IPS DF 6.9 (cell line): ENCODE data around the gene SMIM41.
"Not testable (repeated sequence)": the region's sequence is repeated elsewhere in the genome, so short reads cannot be mapped to it uniquely, and the experiment has no call there.

Experiments
- DNase-seq: peaks from one replicate; pipeline ENCODE4 v3.0.0-alpha.2; 2013; ENCODE audit warnings: low read depth, low spot score
- H3K27ac ChIP-seq: one replicate; pipeline ENCODE4 v1.5.1; 2013; ENCODE audit warnings: low read length, control low read depth
- H3K27me3 ChIP-seq: 2 replicates; pipeline ENCODE4 v1.6.1; 2013; ENCODE audit warnings: mild to moderate bottlenecking, low read length; ENCODE audit not compliant: control insufficient read depth, insufficient read depth
- H3K36me3 ChIP-seq: 2 replicates; pipeline ENCODE4 v1.6.1; 2013; ENCODE audit warnings: low read length; ENCODE audit not compliant: control insufficient read depth, insufficient read depth
- H3K4me1 ChIP-seq: 2 replicates; pipeline ENCODE4 v1.6.1; 2013; ENCODE audit warnings: low read length; ENCODE audit not compliant: control insufficient read depth, insufficient read depth
- H3K4me3 ChIP-seq: 2 replicates; pipeline ENCODE4 v1.5.1; 2013; ENCODE audit warnings: mild to moderate bottlenecking, low read length
- H3K9me3 ChIP-seq: 2 replicates; pipeline ENCODE4 v1.6.1; 2013; ENCODE audit warnings: low read length, inconsistent platforms; ENCODE audit not compliant: control insufficient read depth, insufficient read depth
- WGBS: extraction: QIAGEN DNeasy Blood & Tissue Kit; methylation state at CpG from one replicate; pipeline ENCODE4 v1.1.7; 2013; ENCODE audit warnings: mixed read lengths, missing lambda C conversion rate; ENCODE audit not compliant: insufficient read length, insufficient coverage; 5-methylcytosine and 5-hydroxymethylcytosine counted together

The SMIM41 gene

DNA sequence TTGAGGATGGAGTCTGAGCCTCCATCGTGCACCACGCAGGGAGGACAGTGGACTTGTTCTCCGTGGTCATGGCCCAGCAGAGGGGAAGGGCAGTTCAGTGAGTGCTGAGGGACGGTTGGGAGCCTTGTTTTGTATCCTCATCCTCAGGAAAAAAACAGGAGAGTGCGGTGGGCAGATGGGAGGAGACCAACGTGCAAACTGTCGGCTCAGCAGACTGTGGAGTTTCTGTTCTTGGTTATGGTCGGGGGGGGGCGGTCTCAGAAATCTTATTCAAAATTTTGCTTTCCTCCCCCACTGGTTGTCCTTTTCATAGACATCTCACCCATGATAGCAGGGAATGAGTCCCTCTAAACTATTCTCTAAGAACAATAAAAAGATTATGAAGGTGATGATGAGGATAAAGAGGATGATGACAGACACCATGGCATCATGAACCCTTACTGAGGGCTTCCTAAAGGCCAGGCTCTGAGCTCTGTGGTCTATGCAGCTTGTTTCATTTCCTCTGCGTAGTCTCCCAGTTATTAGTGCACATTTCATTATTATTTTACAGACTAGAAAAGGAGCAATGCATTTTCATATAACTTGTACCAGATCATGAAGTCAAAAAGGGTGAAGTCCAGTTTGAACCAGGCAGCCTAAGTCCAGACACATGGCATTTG, 25.1 kb downstream of the SMIM41 start:
- WGBS, result no CpG with 5 or more reads among the region's 10 CpGs
- not testable (repeated sequence) for H3K4me3 ChIP-seq, H3K27ac ChIP-seq, H3K27me3 ChIP-seq, H3K9me3 ChIP-seq, DNase-seq, H3K36me3 ChIP-seq, H3K4me1 ChIP-seq

- not testable (repeated sequence) for H3K4me1 ChIP-seq
- no CpG with 5 or more reads among the region's 18 CpGs for WGBS
Observed at GRCh38 chr12:52116222-52117125, 37.0 kb downstream of the SMIM41 start.

DNA sequence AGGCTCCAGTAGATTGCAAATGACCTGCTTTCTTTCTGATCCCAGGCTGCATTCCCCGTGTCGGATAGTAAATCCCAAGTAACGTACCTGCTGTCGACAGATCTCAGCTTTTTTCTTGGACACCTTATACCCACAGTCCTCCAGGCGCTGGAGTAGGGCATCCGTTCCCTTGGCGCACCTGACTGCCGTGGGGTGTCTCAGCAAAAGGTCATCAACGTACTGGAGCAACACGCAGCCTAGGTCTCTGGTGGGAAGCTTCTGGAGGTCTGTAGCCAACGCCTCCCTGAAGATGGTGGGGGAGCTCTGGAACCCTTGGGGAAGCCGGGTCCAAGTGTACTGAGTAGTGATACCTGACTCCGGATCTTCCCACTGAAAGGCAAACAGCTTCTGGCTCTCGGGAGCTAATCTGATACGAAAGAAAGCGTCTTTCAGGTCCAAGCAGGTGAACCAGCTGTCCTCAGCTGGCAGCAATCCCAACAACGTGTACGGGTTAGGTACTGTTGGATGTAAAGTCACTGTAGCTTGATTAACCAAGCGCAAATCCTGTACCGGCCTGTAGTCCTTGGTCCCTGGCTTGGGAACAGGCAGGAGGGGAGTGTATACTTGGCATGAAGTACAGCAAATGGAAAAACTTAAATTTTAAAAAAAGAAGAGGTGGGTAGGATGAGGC, 38.4 kb downstream of the SMIM41 start:
- H3K27ac ChIP-seq, H3K9me3 ChIP-seq, H3K36me3 ChIP-seq, H3K27me3 ChIP-seq, H3K4me3 ChIP-seq, DNase-seq: not testable (repeated sequence)
- WGBS, result no CpG with 5 or more reads among the region's 20 CpGs
- peaks cover 14% of the 10 kb centered on the region for H3K4me1 ChIP-seq

More at GRCh38 chr12:52116222-52117125, 37.0 kb downstream of the SMIM41 start:
- not testable (repeated sequence) for DNase-seq, H3K27me3 ChIP-seq, H3K27ac ChIP-seq, H3K36me3 ChIP-seq, H3K9me3 ChIP-seq, H3K4me3 ChIP-seq

DNA sequence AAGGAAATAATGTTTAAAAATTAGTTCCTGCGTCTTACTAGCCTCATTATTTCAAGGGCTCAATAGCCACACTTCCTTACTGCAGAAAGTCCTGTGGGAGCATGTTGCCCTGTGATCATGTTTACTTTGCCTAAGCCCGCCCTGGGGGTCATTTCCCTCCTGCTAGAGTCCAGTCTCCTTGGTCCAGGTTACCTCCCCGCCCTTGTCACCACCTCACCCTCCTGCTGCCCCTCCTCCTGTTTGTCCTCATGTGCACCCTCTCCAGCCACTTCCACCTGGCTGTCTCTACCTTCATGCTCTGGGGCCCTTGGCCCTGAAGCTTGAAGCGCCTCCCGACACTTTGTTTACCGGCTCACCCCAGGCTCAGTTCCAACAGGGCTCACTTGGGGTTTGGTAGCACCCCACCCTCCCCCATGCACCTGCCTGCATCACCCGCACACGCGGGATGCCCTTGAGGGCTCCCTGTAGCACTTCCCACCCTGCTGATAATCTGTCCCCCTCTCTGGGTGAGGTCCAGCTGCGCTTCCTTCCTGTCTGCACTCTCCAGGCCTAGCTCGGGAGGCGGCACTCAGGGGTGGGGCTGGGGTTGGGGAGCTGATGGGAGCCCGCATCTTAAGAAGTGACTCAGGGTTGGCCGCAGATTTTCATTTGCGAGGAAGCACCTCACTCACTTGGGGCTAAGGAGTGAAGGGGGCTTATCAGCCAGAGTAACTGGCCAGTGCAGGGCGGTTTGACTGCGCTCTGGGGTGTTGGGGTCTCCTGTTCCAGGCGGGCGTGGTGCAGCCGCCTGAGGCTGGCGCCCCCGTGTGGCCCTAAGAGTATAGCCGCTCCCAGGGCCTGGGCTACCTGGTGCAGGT, 40.1 kb downstream of the SMIM41 start:
- Histone ChIP-seq H3K27ac (no peak overlapping the region), H3K4me3 (no peak overlapping the region)

GRCh38 chr12:52120951-52121823, 41.7 kb downstream of the SMIM41 start:
- no CpG with 5 or more reads among the region's 19 CpGs for whole genome bisulfite sequencing

More for the DNA sequence above, 40.1 kb downstream of the SMIM41 start:
- Histone ChIP-seq H3K27me3 (no peaks in the 10 kb centered on the region), H3K4me1 (peaks cover 17% of the 10 kb centered on the region), H3K9me3 (no peaks in the 10 kb centered on the region), H3K36me3 (no peaks in the 10 kb centered on the region)
- WGBS, result no CpG with 5 or more reads among the region's 23 CpGs
- DNase-seq, result no peak

DNA sequence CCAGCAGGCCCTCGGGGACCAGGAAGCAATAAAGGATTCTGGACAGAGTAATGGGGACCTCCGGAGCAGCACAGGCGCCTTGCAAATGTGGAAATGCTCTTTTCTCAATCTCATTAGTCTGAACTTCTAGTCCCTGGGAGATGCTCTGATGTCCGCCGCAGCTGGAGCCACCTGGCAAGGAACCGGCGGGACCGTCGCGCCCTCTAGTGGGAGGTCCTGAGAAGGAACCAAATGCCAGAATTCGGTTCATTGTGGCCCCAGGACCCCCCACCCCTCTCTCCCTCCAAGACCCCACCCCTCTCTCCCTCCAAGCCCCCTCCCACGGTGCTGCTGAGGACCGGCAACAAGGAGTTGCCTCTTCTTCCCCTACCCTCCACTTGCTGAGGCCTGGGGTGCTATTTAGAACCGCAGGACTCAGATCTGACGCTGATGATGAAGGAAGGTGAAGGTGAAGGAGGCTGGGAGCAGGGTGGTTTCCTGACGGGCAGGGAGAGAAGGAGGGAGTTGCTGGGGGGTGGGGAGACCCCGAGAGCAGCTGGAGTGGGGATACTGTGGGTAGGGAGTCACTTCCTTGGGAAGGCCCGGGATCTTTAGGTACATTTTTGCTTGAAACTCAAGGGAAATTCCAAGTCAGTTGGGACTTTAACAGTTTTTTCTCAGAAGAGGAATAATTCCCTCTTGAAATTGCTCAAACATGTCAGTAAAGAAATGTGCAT, 42.5 kb downstream of the SMIM41 start:
- WGBS, result no CpG with 5 or more reads among the region's 18 CpGs
- Histone ChIP-seq H3K27ac (no peak overlapping the region), H3K4me1 (peaks cover 29% of the 10 kb centered on the region), H3K27me3 (no peaks in the 10 kb centered on the region), H3K36me3 (no peaks in the 10 kb centered on the region), H3K4me3 (no peak overlapping the region), H3K9me3 (no peaks in the 10 kb centered on the region)
- no peak for DNase-seq

More at GRCh38 chr12:52120951-52121823, 41.7 kb downstream of the SMIM41 start:
- Histone ChIP-seq H3K4me3 (no peak overlapping the region), H3K27me3 (no peaks in the 10 kb centered on the region), H3K36me3 (no peaks in the 10 kb centered on the region), H3K9me3 (no peaks in the 10 kb centered on the region), H3K27ac (no peak overlapping the region), H3K4me1 (peaks cover 29% of the 10 kb centered on the region)
- DNase-seq, result no peak

GRCh38 chr12:52122540-52122871, 43.0 kb downstream of the SMIM41 start:
- Histone ChIP-seq H3K27ac (no peak overlapping the region), H3K9me3 (no peaks in the 10 kb centered on the region), H3K4me3 (no peak overlapping the region), H3K4me1 (peaks cover 30% of the 10 kb centered on the region), H3K27me3 (no peaks in the 10 kb centered on the region), H3K36me3 (no peaks in the 10 kb centered on the region)
- DNase-seq, result no peak
- WGBS, result no CpG with 5 or more reads among the region's 4 CpGs

GRCh38 chr12:52122904-52123303, 43.4 kb downstream of the SMIM41 start:
- WGBS, result no CpG with 5 or more reads among the region's 7 CpGs
- H3K36me3 ChIP-seq, result no peaks in the 10 kb centered on the region
- H3K4me3 ChIP-seq, result no peak overlapping the region
- H3K27ac ChIP-seq, result no peak overlapping the region
- no peaks in the 10 kb centered on the region for H3K27me3 ChIP-seq
- no peak for DNase-seq
- H3K9me3 ChIP-seq, result no peaks in the 10 kb centered on the region
- H3K4me1 ChIP-seq, result peaks cover 30% of the 10 kb centered on the region
